HG02798 (cell line): ENCODE results near the gene ZNF805.
A peak's percentile ranks its signal among the peaks of the same experiment; 100 is the strongest.
"Not testable (repeated sequence)": the region's sequence is repeated elsewhere in the genome, so short reads cannot be mapped to it uniquely, and the experiment has no call there.

Experiments used
- ATAC-seq: cut with Tn5 transposase; IDR thresholded peaks from one replicate; pipeline ENCODE4 v1.9.1; 2021; ENCODE audit warnings: mild to moderate bottlenecking; ENCODE audit not compliant: unreplicated experiment, poor library complexity

Gene ZNF805

GRCh38 chr19:57240311-57241090 is at the start of gene ZNF805:
ZNF805 (plus strand) TSS chr19:57240632; CDS start chr19:57240892, 260 bp downstream.
- peak; percentile 96 for ATAC-seq

GRCh38 chr19:57191141-57192076 is 49.0 kb upstream of the ZNF805 start, which contains the start of gene ZNF264:
ZNF264 (plus strand) TSS chr19:57191500; CDS start chr19:57191914, 414 bp downstream.
- ATAC-seq, result peak; percentile 94

- no peak for ATAC-seq
Measured at GRCh38 chr19:57192077-57192420, 48.4 kb upstream of the ZNF805 start.

GRCh38 chr19:57192993-57193392 is 47.4 kb upstream of the ZNF805 start:
- ATAC-seq, result no peak

GRCh38 chr19:57197874-57198273 is 42.6 kb upstream of the ZNF805 start:
- not testable (repeated sequence) for ATAC-seq

- ATAC-seq, result no peak
Measured at GRCh38 chr19:57202160-57202559, 38.3 kb upstream of the ZNF805 start.

GRCh38 chr19:57210381-57210780 is 30.1 kb upstream of the ZNF805 start:
- ATAC-seq, result no peak

- ATAC-seq, result no peak
Measured at GRCh38 chr19:57212109-57212508, 28.3 kb upstream of the ZNF805 start.

GRCh38 chr19:57227502-57227901 is 12.9 kb upstream of the ZNF805 start:
- ATAC-seq, result no peak

- no peak for ATAC-seq
Measured at GRCh38 chr19:57231686-57232085, 8.7 kb upstream of the ZNF805 start.

GRCh38 chr19:57233207-57233606 is 7.2 kb upstream of the ZNF805 start:
- no peak for ATAC-seq

GRCh38 chr19:57239982-57240310 is 486 bp upstream of the ZNF805 start:
- ATAC-seq, result no peak

- no peak for ATAC-seq
Measured at GRCh38 chr19:57241176-57241575, 744 bp downstream of the ZNF805 start.

GRCh38 chr19:57242821-57243220 is 2.4 kb downstream of the ZNF805 start:
- no peak for ATAC-seq

- no peak for ATAC-seq
Measured at GRCh38 chr19:57244513-57244912, 4.1 kb downstream of the ZNF805 start.

GRCh38 chr19:57245066-57245465 is 4.6 kb downstream of the ZNF805 start:
- ATAC-seq, result no peak

- ATAC-seq, result no peak
Measured at GRCh38 chr19:57245959-57246358, 5.5 kb downstream of the ZNF805 start.

GRCh38 chr19:57248646-57249045 is 8.2 kb downstream of the ZNF805 start:
- ATAC-seq, result no peak

GRCh38 chr19:57249329-57249728 is 8.9 kb downstream of the ZNF805 start:
- ATAC-seq, result no peak

- not testable (repeated sequence) for ATAC-seq
Measured at GRCh38 chr19:57253767-57254166, 13.3 kb downstream of the ZNF805 start.

GRCh38 chr19:57262044-57262443 is 21.6 kb downstream of the ZNF805 start:
- no peak for ATAC-seq
